Measurements from ENCODE around the gene PPP1R12B.
A peak's percentile ranks its signal among the peaks of the same experiment; 100 is the strongest.
"Not testable (repeated sequence)": the region's sequence is repeated elsewhere in the genome, so short reads cannot be mapped to it uniquely, and the experiment has no call there.

Gene PPP1R12B

GRCh38 chr1:202588503-202589189 is 240.1 kb downstream of the PPP1R12B start:
- no peak for DNase-seq (ENCODE audit: extremely low spot score, insufficient read length, low read depth)
- no peak for FAIRE-seq

DNA sequence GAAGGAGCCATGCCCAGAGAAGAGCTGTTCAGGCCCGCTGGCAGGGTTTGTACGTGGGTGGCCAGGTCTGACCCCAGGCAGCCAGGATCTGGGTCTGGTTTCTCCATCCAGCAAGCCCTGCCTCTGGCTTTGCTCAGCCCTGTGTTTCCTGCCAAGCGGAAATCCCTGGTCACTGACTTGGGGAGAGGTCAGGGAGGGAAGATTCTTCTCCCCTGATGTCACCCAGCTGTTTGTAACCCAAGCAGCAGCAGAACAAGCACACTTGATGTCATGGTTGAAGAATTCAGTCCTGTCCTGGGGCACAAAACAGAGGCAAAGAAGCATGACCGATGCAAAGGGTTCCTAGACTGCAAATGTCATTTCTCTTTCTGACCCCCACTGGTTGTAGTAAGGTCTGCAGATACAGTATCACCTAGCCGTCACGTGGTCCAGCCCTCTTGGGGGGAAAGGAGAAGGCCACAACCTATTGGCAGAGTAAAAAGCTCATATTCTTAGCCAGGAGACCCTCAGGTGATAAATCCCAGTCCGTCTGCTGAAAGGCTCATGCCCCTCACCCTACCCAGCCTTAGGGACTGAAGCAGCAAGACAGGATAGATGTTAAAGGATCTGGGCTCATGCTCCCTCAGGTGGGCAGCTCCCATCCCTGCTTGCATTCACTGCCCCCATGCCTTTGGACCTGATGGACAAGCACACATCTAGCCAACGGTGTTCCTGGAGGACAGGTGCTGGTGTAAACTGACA is 240.9 kb downstream of the PPP1R12B start:
- no peak for DNase-seq (ENCODE audit: extremely low spot score, insufficient read length, low read depth)
- no peak for FAIRE-seq

DNA sequence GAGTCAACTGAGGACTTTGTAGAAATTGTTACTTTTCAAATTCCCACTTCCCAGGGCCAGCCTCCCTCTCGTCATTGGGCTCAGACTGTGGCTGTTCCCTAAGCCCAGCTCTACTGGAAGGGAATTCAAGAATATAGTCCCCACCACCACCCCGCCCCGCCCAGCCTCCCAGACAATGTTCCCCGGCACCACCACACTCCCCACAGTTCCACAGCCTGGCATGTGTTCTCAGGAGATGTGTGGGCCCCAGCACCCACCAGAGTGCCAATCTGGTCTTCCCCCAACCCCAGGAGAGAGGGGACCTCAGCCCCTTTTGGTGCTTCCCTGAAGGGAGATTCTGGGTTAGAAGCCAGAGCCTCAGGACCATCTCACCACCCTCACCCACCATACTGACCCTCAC is 241.6 kb downstream of the PPP1R12B start:
- no peak for DNase-seq (ENCODE audit: extremely low spot score, insufficient read length, low read depth)
- no peak for FAIRE-seq

DNA sequence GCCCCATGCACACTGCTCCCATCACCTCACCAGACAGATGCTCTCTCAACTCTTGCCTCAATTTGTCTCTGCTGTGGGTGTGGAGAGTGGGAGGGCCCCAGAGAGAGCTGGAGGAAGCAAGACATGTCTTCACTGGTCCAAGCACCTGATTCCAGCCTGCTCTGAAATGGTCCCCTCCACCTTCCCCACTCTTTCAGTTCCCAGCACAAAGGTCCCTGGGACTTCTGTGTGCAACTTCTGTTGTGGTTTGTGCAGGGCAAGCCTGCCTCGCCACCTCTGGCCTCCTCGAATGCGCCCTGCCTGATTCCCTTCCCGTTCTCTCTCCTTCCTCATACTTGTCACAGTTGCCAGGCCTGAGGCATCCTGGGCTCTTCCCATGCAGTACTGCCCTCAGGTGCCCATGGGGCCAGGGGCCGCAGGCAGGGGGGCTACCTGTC is 242.5 kb downstream of the PPP1R12B start:
- FAIRE-seq, result no peak

DNA sequence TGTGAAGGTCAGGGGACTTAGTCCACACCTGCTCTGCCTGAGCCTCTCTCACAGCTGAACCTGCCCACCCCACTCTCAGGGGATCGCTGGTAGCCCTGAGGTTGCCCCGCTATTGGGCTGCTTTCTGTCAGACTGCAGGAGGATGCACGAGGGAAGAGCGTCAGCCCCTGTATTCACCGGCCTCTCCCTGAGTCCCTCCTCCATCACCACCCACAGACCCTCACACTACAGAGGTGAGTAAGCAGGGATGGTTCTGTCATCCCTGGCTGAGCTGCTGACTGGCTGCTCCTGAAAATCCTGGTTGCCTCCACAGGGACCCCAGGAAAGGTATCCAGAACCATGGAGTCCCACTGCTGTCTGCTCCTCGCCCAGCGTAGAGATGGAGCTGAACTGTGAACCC is 243.0 kb downstream of the PPP1R12B start:
- DNase-seq (ENCODE audit: extremely low spot score, insufficient read length, low read depth) (no peak), FAIRE-seq (no peak)

More for the DNA sequence above, 242.5 kb downstream of the PPP1R12B start:
- DNase-seq (ENCODE audit: extremely low spot score, insufficient read length, low read depth), result no peak

DNA sequence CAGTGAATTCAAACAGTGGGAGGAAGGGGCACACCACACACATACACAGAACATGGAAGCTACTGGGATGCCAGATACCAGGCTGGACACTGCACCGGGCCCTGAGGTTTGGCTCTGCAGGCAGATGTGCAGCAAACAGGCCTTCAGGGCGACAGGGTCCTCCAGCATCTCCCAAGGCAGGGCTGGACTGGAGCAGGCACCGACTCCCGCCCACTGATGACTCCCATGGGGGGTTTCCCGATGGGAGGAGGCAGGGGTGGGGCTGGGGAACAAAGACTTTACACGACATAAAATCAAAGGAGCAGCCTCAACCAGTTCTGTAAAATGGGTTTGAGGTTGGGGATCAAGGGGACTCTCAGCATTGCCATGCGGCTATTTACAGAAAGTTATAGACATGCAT is 243.6 kb downstream of the PPP1R12B start:
- no peak for FAIRE-seq

DNA sequence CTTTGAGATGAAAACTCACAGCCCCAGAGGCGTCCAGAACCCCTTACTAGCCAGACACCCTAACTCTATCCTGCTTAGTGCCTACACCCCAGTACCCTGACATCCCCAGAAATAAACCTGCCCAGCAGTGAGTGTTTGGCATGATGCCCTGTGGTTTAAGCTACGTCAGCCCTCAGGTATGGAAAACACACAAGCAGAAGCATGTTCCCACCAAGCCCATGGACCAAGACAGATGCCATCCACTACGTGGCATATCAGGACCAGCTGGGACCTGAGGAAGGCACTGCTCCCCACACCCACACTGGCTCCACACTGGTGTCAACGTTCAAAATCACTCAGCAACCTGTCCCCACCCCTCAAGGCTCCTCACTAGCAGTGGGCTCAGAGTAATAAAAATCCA is 245.3 kb downstream of the PPP1R12B start:
- no peak for FAIRE-seq
- DNase-seq (ENCODE audit: extremely low spot score, insufficient read length, low read depth), result no peak

More for the DNA sequence above, 243.6 kb downstream of the PPP1R12B start:
- no peak for DNase-seq (ENCODE audit: extremely low spot score, insufficient read length, low read depth)

DNA sequence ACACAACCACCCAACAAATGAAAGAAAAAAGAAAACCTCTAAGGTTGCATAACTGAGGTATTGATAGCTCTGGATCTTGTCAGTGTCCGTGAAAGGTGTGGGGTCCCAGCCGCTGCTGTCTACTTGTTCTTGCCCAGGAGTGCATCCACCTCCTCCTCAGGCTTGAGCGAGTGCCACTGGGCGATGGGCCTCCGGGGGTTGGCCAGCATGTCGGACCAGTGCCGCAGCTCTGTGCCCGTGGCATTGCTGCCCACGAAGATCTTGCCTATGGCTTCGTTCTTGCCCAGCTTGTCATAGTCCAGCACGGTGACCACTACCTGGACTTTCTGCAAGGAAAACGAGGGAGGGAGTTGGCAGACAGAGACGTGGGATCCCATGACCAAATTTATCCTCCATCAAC is 248.1 kb downstream of the PPP1R12B start:
- DNase-seq (ENCODE audit: extremely low spot score, insufficient read length, low read depth), result no peak
- FAIRE-seq, result no peak

DNA sequence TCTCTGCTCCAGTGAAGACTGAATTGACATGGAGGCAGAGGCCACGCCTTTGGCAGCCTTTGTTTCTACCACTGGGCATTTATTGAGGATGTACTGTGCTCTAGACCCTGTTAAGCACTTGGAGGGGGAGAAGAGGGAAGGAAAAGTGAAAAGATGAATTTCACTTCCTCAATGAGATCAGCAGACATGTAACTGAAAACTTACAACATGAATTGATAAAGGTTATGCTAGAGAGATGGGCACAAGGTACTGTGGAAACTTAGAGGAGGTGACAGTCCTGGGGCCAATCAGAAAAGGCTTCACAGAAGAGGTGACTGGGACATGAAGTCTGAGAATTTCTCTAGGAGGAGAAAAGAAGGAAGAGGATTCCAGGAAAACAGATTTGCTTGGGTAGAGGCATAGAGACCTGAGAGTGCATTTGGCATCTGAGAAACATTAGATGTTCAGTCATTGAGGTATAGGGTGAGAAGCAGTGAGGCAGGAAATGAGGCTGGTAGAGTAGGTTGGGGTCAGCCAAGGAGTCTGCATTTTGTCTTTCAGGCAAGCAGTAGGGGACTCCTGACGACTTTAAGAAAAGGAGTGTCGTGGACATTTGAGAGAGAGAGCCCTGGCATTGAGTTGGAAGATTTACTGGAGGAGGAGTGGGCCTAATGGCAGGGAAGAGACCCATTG is 248.7 kb downstream of the PPP1R12B start:
- DNase-seq (ENCODE audit: extremely low spot score, insufficient read length, low read depth) (no peak), FAIRE-seq (peak; percentile 62)

DNA sequence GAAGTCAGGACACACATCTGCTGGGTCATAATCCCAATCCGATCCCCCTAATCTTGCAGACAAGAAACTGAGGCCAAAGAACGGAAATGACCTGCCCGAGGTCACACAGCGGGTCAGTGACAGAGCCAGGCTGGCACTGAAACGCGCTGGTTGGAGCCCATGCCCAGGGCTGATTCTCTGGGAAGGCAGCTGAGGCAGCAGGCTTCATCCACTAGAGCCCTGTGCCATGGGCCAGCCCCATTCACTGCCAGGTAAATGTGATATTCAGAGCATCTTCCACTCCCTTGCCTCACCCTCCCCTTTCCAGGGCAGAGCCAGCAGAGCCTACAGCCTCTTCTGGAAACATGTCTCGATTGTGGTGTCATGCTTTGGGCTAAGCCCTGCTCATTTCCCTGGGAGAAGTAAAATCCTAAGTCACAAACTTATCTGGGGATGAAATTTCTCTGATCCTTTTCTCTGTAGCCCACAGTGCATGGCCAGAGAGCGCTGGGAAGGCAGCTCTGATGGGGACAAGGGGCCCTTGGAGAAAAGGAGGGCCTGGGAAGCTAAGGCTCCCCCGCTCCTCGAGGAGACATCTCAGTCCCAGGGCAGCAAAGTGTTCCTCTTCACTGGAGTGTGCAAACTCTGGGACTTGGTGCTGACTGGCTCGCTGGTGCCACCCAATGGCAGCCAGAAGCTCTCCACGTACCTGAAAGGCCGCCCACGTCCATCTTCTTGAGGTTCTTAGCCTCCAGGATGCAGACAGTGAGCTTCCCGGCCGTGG is 251.4 kb downstream of the PPP1R12B start:
- FAIRE-seq (peak; percentile 91), DNase-seq (ENCODE audit: extremely low spot score, insufficient read length, low read depth) (peak; percentile 60)

- DNase-seq (ENCODE audit: extremely low spot score, insufficient read length, low read depth) (no peak), FAIRE-seq (no peak)
Observed at GRCh38 chr1:202600432-202601041, 252.0 kb downstream of the PPP1R12B start.

GRCh38 chr1:202603435-202603834 is 254.9 kb downstream of the PPP1R12B start:
- FAIRE-seq (no peak), DNase-seq (ENCODE audit: extremely low spot score, insufficient read length, low read depth) (no peak)

DNA sequence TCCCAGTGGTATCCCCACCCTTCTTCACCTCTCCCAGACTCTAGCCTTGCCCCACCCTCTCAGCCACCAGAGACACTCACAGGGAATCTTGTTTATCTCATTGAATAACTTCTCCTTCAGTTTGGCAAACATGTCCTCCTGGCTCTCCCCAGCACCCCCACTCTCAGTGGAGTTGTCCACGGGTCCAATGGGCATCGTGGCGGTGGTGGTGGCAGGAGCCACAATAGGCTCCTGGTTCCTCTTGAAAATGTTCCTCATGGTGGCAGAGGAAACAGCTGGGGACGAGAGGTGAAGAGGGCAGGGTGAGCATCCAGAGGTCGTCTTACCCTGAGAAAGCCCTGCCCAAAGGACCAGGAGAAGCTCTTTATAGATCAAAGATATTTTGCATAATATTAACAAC is 257.0 kb downstream of the PPP1R12B start:
- DNase-seq (ENCODE audit: extremely low spot score, insufficient read length, low read depth) (no peak), FAIRE-seq (no peak)

DNA sequence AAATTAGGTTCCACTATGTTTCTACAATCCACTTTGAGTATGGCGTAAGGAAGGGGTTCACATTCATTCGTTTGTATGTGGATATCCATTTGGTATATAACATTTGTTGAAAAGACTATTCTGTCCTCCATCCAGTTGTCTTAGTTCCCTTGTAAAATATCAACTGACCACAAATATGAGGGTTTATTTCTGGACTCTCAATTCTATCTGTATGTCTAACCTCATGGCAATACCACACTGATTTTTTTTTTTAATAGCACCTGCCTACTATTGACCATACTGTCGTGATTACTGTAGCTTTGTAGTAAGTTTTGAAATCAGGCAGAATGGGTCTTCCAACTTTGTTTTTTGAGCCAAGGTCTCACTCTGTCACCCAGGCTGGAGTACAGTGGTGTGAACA is 263.5 kb downstream of the PPP1R12B start:
- not testable (repeated sequence) for FAIRE-seq; DNase-seq (ENCODE audit: extremely low spot score, insufficient read length, low read depth)

DNA sequence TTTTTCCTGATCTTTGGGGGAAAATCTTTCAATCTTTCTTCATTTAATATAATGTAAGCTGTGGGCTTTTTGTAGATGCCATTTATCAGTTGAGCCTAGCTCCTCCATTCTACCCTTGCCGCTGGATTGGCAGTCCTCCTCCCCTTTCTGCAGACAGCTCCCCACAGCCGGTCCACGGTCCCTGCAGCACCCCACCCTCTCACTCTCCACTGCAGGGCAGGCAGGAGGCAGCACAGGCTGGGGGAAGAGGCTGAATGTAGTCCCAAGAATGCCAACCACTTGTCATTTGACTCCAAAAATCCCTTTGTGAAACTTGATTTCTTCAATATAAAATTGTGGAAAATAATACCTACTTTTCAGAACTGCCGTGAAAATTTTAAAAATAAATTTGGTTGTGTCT is 265.1 kb downstream of the PPP1R12B start:
- no peak for FAIRE-seq

DNA sequence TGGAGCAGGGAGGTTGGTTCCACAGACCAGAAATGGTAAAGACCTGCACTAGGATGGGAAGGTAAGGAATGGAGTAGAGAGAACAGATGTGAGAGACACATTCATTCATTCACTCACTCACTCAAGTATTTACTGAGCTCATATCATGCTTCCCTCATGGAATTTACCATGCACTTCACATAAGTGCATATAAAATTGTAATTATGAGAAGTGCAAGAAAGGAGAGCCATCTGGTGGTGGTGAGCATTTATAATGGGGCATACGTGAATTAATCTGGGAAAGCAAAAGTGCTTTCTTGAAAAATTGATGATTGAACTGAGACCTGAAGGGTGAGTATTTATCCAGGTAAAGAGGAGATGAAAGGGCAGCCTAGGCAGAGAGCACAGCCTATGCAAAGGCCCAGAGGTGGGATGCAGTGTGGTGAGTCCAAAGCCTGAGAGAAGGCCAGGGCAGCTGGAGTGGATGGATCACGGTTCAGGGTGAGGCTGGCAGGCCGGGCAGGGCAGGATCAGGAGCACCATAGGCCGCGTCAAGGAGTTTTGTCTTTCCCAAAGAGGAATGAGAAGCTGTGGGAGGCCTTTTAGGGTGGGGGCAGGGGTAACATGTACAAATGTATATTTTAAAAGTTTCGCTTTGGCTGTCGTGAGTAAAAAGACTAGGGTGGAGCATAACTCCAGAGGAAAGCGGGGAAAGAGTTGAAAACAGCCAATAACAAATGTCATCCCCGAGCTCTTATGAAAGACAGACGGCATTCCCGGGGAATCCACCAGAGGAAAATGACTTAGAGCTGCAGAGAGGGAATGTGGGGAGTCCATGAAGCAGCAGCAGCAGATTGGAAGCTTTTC is 266.1 kb downstream of the PPP1R12B start:
- not testable (repeated sequence) for FAIRE-seq; DNase-seq (ENCODE audit: extremely low spot score, insufficient read length, low read depth)

More for the DNA sequence above, 265.1 kb downstream of the PPP1R12B start:
- DNase-seq (ENCODE audit: extremely low spot score, insufficient read length, low read depth), result no peak

GRCh38 chr1:202615208-202615500 is 266.7 kb downstream of the PPP1R12B start:
- FAIRE-seq; DNase-seq (ENCODE audit: extremely low spot score, insufficient read length, low read depth): not testable (repeated sequence)

GRCh38 chr1:202615501-202616354 is 267.2 kb downstream of the PPP1R12B start:
- FAIRE-seq (peak; percentile 84), DNase-seq (ENCODE audit: extremely low spot score, insufficient read length, low read depth) (peak; percentile 58)
